NOMO-1 treated with DMSO at 0.1 percent for 48 hours (cell line): ENCODE results near the gene ZNF446.
"Not testable (repeated sequence)": the region's sequence is repeated elsewhere in the genome, so short reads cannot be mapped to it uniquely, and the experiment has no call there.

Experiments
- DNase-seq: peaks from one replicate; lab custom pipeline; 2025; ENCODE audit not compliant: unreplicated experiment; lab: John Stamatoyannopoulos, UW

The ZNF446 gene

GRCh38 chr19:58498316-58499020 lies 22.3 kb downstream of the ZNF446 start:
- DNase-seq = no peak

GRCh38 chr19:58499021-58499927 lies 23.1 kb downstream of the ZNF446 start:
- peak; percentile 96 for DNase-seq

- no peak for DNase-seq
These were observed 24.1 kb downstream of the ZNF446 start for GRCh38 chr19:58500242-58500641.

- not testable (repeated sequence) for DNase-seq
These were observed 31.6 kb downstream of the ZNF446 start for GRCh38 chr19:58507602-58508223.

GRCh38 chr19:58509731-58510083 lies 33.6 kb downstream of the ZNF446 start:
- no peak for DNase-seq

GRCh38 chr19:58510084-58510862 lies 34.1 kb downstream of the ZNF446 start:
- no peak for DNase-seq

GRCh38 chr19:58511353-58512208 lies 35.4 kb downstream of the ZNF446 start, which contains the start of gene SLC27A5:
SLC27A5 (minus strand) TSS chr19:58511992; CDS start chr19:58511955, 37 bp downstream.
- no peak for DNase-seq

- no peak for DNase-seq
These were observed 37.1 kb downstream of the ZNF446 start for GRCh38 chr19:58513213-58513693.

- peak; percentile 89 for DNase-seq
These were observed 37.8 kb downstream of the ZNF446 start for GRCh38 chr19:58513694-58514563.

GRCh38 chr19:58514564-58515022 lies 38.4 kb downstream of the ZNF446 start:
- no peak for DNase-seq

- DNase-seq = no peak
These were observed 39.1 kb downstream of the ZNF446 start for GRCh38 chr19:58515259-58515658.

GRCh38 chr19:58516246-58516836 lies 40.2 kb downstream of the ZNF446 start:
- no peak for DNase-seq

GRCh38 chr19:58516964-58517833 lies 41.0 kb downstream of the ZNF446 start:
- no peak for DNase-seq

- peak; percentile 73 for DNase-seq
These were observed 42.3 kb downstream of the ZNF446 start for GRCh38 chr19:58518256-58519086.

GRCh38 chr19:58519087-58519354 lies 42.9 kb downstream of the ZNF446 start:
- peak; percentile 59 for DNase-seq

GRCh38 chr19:58519355-58520256 lies 43.5 kb downstream of the ZNF446 start, which contains the start of gene ZBTB45:
ZBTB45 (minus strand) TSS chr19:58519810; CDS start chr19:58517673, 2,137 bp downstream.
- peak; percentile 97 for DNase-seq
